HG02623 (cell line): ENCODE data around the gene PXDC1.
"Not testable (repeated sequence)": the region's sequence is repeated elsewhere in the genome, so short reads cannot be mapped to it uniquely, and the experiment has no call there.

Experiments
- ATAC-seq: cut with Tn5 transposase; IDR thresholded peaks from one replicate; pipeline ENCODE4 v1.9.1; 2021; ENCODE audit warnings: moderate library complexity; ENCODE audit not compliant: unreplicated experiment

The PXDC1 gene

GRCh38 chr6:3677351-3677750 lies 74.2 kb downstream of the PXDC1 start:
- ATAC-seq: not testable (repeated sequence)
